HAP-1 (cell line): ENCODE data around the gene ST8SIA1.
"Not testable (repeated sequence)": the region's sequence is repeated elsewhere in the genome, so short reads cannot be mapped to it uniquely, and the experiment has no call there.

Source experiments
- DNase-seq, 2 experiments: peaks; one replicate each; pipeline ENCODE4 v3.0.0-alpha.2; 2016 to 2020; ENCODE audit warnings: low spot score in 2 of 2
- H3K27me3 ChIP-seq: fragments of 250-450 bp; sonication (Bioruptor Pico); 2 replicates; pipeline ENCODE4 v1.5.1; 2020; ENCODE audit warnings: low read depth, mild to moderate bottlenecking, moderate library complexity
- H3K36me3 ChIP-seq: fragments of 250-450 bp; sonication (Bioruptor Pico); replicated peaks from 2 replicates; pipeline ENCODE4 v1.5.1; 2020; ENCODE audit warnings: mild to moderate bottlenecking
- H3K4me1 ChIP-seq: fragments of 250-450 bp; sonication (Bioruptor Pico); 2 replicates; pipeline ENCODE4 v1.5.1; 2020; ENCODE audit warnings: mild to moderate bottlenecking
- H3K4me3 ChIP-seq: fragments of 250-450 bp; sonication (Bioruptor Pico); 2 replicates; pipeline ENCODE4 v1.5.1; 2020; ENCODE audit warnings: mild to moderate bottlenecking, moderate library complexity
- H3K9me3 ChIP-seq: fragments of 250-450 bp; sonication (Bioruptor Pico); 2 replicates; pipeline ENCODE4 v1.5.1; 2020; ENCODE audit warnings: mild to moderate bottlenecking, moderate library complexity
- in situ Hi-C: fragments of 300-500 bp; cut with MboI; formaldehyde crosslinking; loops from 3 replicates; pipeline ENCODE4 v1.14.3; 2020; ENCODE audit warnings: low sequenced_read_pairs, inconsistent platforms, mixed read lengths

Gene ST8SIA1

GRCh38 chr12:22190969-22191368 is 143.5 kb downstream of the ST8SIA1 start:
- Histone ChIP-seq H3K27me3 (no peaks in the 10 kb centered on the region), H3K4me1 (no peaks in the 10 kb centered on the region), H3K9me3 (no peaks in the 10 kb centered on the region), H3K36me3 (no peaks in the 10 kb centered on the region), H3K4me3 (no peak overlapping the region)
- DNase-seq = no peak
- in situ Hi-C loops = no loop called here

- Histone ChIP-seq H3K4me3 (no peak overlapping the region), H3K9me3 (no peaks in the 10 kb centered on the region), H3K27me3 (no peaks in the 10 kb centered on the region), H3K36me3 (no peaks in the 10 kb centered on the region), H3K4me1 (no peaks in the 10 kb centered on the region)
- no peak for DNase-seq
- in situ Hi-C loops = no loop called here
Observed at GRCh38 chr12:22188431-22188830, 146.1 kb downstream of the ST8SIA1 start.

- Histone ChIP-seq H3K9me3 (no peaks in the 10 kb centered on the region), H3K36me3 (no peaks in the 10 kb centered on the region), H3K4me3 (no peak overlapping the region), H3K4me1 (no peaks in the 10 kb centered on the region), H3K27me3 (no peaks in the 10 kb centered on the region)
- DNase-seq = no peak
- in situ Hi-C loops = no loop called here
Observed at GRCh38 chr12:22180705-22181104, 153.8 kb downstream of the ST8SIA1 start.

- DNase-seq = no peak
- Histone ChIP-seq H3K27me3 (no peaks in the 10 kb centered on the region), H3K36me3 (no peaks in the 10 kb centered on the region), H3K4me1 (no peaks in the 10 kb centered on the region), H3K4me3 (no peak overlapping the region), H3K9me3 (no peaks in the 10 kb centered on the region)
- in situ Hi-C loops = no loop called here
Observed at GRCh38 chr12:22173177-22173576, 161.3 kb downstream of the ST8SIA1 start.

GRCh38 chr12:22172501-22172900 is 162.0 kb downstream of the ST8SIA1 start:
- no peaks in the 10 kb centered on the region for H3K27me3 ChIP-seq
- H3K9me3 ChIP-seq = no peaks in the 10 kb centered on the region
- DNase-seq = no peak
- no peaks in the 10 kb centered on the region for H3K4me1 ChIP-seq
- in situ Hi-C loops = no loop called here
- no peak overlapping the region for H3K4me3 ChIP-seq
- no peaks in the 10 kb centered on the region for H3K36me3 ChIP-seq

- no peaks in the 10 kb centered on the region for H3K4me1 ChIP-seq
- no peak overlapping the region for H3K4me3 ChIP-seq
- in situ Hi-C loops = no loop called here
- no peaks in the 10 kb centered on the region for H3K36me3 ChIP-seq
- no peak for DNase-seq
- no peaks in the 10 kb centered on the region for H3K27me3 ChIP-seq
- no peaks in the 10 kb centered on the region for H3K9me3 ChIP-seq
Observed at GRCh38 chr12:22169376-22169775, 165.1 kb downstream of the ST8SIA1 start.

GRCh38 chr12:22164139-22164538 is 170.4 kb downstream of the ST8SIA1 start:
- H3K4me3 ChIP-seq = no peak overlapping the region
- DNase-seq = no peak
- in situ Hi-C loops = no loop called here
- no peaks in the 10 kb centered on the region for H3K27me3 ChIP-seq
- H3K9me3 ChIP-seq = no peaks in the 10 kb centered on the region
- H3K4me1 ChIP-seq = no peaks in the 10 kb centered on the region
- no peaks in the 10 kb centered on the region for H3K36me3 ChIP-seq

GRCh38 chr12:22163594-22163993 is 170.9 kb downstream of the ST8SIA1 start:
- Histone ChIP-seq H3K9me3 (no peaks in the 10 kb centered on the region), H3K4me3 (no peak overlapping the region), H3K4me1 (no peaks in the 10 kb centered on the region), H3K36me3 (no peaks in the 10 kb centered on the region), H3K27me3 (no peaks in the 10 kb centered on the region)
- no peak for DNase-seq
- in situ Hi-C loops = no loop called here

- in situ Hi-C loops = no loop called here
- Histone ChIP-seq H3K4me1 (no peaks in the 10 kb centered on the region), H3K4me3 (no peak overlapping the region), H3K9me3 (no peaks in the 10 kb centered on the region), H3K36me3 (no peaks in the 10 kb centered on the region), H3K27me3 (no peaks in the 10 kb centered on the region)
- DNase-seq = no peak
Observed at GRCh38 chr12:22160396-22161003, 174.0 kb downstream of the ST8SIA1 start.

- DNase-seq, in situ Hi-C loops, H3K4me3 ChIP-seq, H3K9me3 ChIP-seq, H3K36me3 ChIP-seq, H3K4me1 ChIP-seq, H3K27me3 ChIP-seq: not testable (repeated sequence)
Observed at GRCh38 chr12:22149286-22149685, 185.2 kb downstream of the ST8SIA1 start.

- H3K4me3 ChIP-seq, in situ Hi-C loops, H3K9me3 ChIP-seq, H3K4me1 ChIP-seq, H3K27me3 ChIP-seq, H3K36me3 ChIP-seq, DNase-seq: not testable (repeated sequence)
Observed at GRCh38 chr12:22146686-22147085, 187.8 kb downstream of the ST8SIA1 start.
